B cell (primary cell): ENCODE data around the gene HBB.

Experiments used
- EZH2 ChIP-seq: IDR thresholded peaks from 2 replicates; pipeline ENCODE4 v1.6.1; 2012; ENCODE audit warnings: borderline replicate concordance, low read depth, mild to moderate bottlenecking, moderate library complexity, low read length; ENCODE audit not compliant: insufficient read depth, poor library complexity, severe bottlenecking
- TF ChIP-seq, protein P1 (sequence below): fragments of 200-600 bp; IDR thresholded peaks from one replicate; pipeline ENCODE4 v1.8.0; 2022; ENCODE audit warnings: antibody characterized with exemption, mild to moderate bottlenecking

DNA sequence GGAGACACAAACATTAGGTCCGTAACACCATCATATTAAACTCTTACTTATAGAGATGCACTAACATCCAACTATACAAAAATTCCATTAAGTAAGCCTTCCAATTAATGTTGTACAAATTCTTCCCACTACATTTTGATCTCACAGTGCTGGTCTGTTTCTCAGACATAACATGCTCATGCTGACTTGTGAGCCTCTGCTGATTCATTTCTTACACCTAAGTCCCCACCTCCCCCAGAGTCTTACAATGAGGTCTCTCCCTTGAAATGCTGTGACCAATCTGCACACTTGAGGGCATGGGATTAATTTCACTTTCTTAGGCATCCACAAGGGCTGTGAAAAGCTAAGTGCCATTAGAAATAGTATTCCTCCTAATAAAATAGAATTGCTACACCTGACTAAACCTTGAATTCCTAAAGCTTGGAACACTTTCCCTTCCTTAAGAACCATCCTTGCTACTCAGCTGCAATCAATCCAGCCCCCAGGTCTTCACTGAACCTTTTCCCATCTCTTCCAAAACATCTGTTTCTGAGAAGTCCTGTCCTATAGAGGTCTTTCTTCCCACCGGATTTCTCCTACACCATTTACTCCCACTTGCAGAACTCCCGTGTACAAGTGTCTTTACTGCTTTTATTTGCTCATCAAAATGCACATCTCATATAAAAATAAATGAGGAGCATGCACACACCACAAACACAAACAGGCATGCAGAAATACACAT lies 20.8 kb upstream of the HBB start:
- TF ChIP-seq, protein P1, sequence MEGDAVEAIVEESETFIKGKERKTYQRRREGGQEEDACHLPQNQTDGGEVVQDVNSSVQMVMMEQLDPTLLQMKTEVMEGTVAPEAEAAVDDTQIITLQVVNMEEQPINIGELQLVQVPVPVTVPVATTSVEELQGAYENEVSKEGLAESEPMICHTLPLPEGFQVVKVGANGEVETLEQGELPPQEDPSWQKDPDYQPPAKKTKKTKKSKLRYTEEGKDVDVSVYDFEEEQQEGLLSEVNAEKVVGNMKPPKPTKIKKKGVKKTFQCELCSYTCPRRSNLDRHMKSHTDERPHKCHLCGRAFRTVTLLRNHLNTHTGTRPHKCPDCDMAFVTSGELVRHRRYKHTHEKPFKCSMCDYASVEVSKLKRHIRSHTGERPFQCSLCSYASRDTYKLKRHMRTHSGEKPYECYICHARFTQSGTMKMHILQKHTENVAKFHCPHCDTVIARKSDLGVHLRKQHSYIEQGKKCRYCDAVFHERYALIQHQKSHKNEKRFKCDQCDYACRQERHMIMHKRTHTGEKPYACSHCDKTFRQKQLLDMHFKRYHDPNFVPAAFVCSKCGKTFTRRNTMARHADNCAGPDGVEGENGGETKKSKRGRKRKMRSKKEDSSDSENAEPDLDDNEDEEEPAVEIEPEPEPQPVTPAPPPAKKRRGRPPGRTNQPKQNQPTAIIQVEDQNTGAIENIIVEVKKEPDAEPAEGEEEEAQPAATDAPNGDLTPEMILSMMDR = no peak
- no peak for TF ChIP-seq EZH2
